DOHH2 (cell line): ENCODE results near the gene CAPN11.
"Not testable (repeated sequence)": the region's sequence is repeated elsewhere in the genome, so short reads cannot be mapped to it uniquely, and the experiment has no call there.

Experiments
- H3F3A ChIP-seq: fragments of 200-600 bp; sonication (generic), shearing (Covaris generic); 2 replicates; pipeline ENCODE4 v1.6.0; 2016; ENCODE audit warnings: antibody characterized with exemption, mild to moderate bottlenecking; ENCODE audit not compliant: control insufficient read depth, insufficient read depth
- H3K27ac ChIP-seq: fragments of 200-600 bp; sonication (generic); 2 replicates; pipeline ENCODE4 v1.5.1; 2014; ENCODE audit warnings: low read depth, mild to moderate bottlenecking, low read length, moderate library complexity
- H3K27me3 ChIP-seq: fragments of 200-600 bp; sonication (generic); 2 replicates; pipeline ENCODE4 v1.6.1; 2014; ENCODE audit warnings: mild to moderate bottlenecking, low read length, mixed read lengths; ENCODE audit not compliant: control insufficient read depth
- H3K36me3 ChIP-seq: fragments of 200-600 bp; sonication (generic); 2 replicates; pipeline ENCODE4 v1.6.1; 2014; ENCODE audit warnings: mild to moderate bottlenecking, low read length, moderate library complexity, mixed read lengths; ENCODE audit not compliant: control insufficient read depth
- H3K4me1 ChIP-seq: fragments of 200-600 bp; sonication (generic); 2 replicates; pipeline ENCODE4 v1.6.1; 2014; ENCODE audit warnings: mild to moderate bottlenecking, low read length, mixed read lengths; ENCODE audit not compliant: control insufficient read depth
- H3K4me2 ChIP-seq: fragments of 200-600 bp; sonication (generic); 2 replicates; pipeline ENCODE4 v1.6.0; 2014; ENCODE audit warnings: mild to moderate bottlenecking, low read length, moderate library complexity
- H3K4me3 ChIP-seq: fragments of 200-600 bp; sonication (generic); 2 replicates; pipeline ENCODE4 v1.5.1; 2014; ENCODE audit warnings: mild to moderate bottlenecking, low read length, mixed read lengths
- H3K79me2 ChIP-seq: fragments of 200-600 bp; sonication (generic); 2 replicates; pipeline ENCODE4 v1.6.1; 2014; ENCODE audit warnings: mild to moderate bottlenecking, low read length, mixed read lengths; ENCODE audit not compliant: control insufficient read depth
- H3K9me2 ChIP-seq: fragments of 200-600 bp; sonication (generic); replicated peaks from 2 replicates; pipeline ENCODE4 v1.6.1; 2014; ENCODE audit warnings: mild to moderate bottlenecking, low read length, mixed read lengths; ENCODE audit not compliant: control insufficient read depth
- H3K9me3 ChIP-seq: fragments of 200-600 bp; sonication (generic); 2 replicates; pipeline ENCODE4 v1.6.1; 2014; ENCODE audit warnings: antibody characterized with exemption, low read length, mixed read lengths; ENCODE audit not compliant: control insufficient read depth, insufficient read depth
- H4K20me1 ChIP-seq: fragments of 200-600 bp; sonication (generic); 2 replicates; pipeline ENCODE4 v1.6.0; 2014; ENCODE audit warnings: low read depth, mild to moderate bottlenecking, antibody characterized with exemption, low read length, moderate library complexity; ENCODE audit not compliant: control insufficient read depth, insufficient read depth
- EZH2phosphoT487 ChIP-seq: fragments of 200-600 bp; sonication (generic); IDR thresholded peaks from 2 replicates; pipeline ENCODE4 v1.6.1; 2017; ENCODE audit warnings: borderline replicate concordance, mild to moderate bottlenecking, antibody characterized with exemption, low read length, moderate library complexity, mixed read lengths
- TF ChIP-seq, protein P1 (sequence below): fragments of 200-600 bp; sonication (generic); IDR thresholded peaks from one replicate; pipeline ENCODE4 v1.5.1; 2014; ENCODE audit warnings: antibody characterized with exemption, mild to moderate bottlenecking, low read depth, low read length; ENCODE audit not compliant: poor library complexity, severe bottlenecking

Gene CAPN11

DNA sequence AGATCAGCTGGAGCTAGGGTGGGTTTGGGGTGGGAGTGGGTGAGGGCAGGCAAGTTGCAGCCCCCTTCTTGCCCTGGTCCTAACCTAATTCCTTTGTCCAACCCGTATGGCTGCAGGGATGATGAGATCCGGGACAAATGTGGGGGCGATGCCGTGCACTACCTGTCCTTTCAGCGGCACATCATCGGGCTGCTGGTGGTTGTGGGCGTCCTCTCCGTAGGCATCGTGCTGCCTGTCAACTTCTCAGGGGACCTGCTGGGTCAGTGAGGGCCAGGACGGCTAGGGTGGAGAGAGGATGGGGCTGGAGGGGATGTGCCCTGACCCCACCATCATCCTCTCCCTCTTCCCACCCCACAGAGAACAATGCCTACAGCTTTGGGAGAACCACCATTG lies 19.3 kb upstream of the CAPN11 start:
- Histone ChIP-seq H3K9me2 (no peaks in the 10 kb centered on the region), H3K4me3 (no peak overlapping the region), H3K79me2 (no peaks in the 10 kb centered on the region), H3K27ac (no peak overlapping the region), H3K9me3 (no peaks in the 10 kb centered on the region), H3K27me3 (no peaks in the 10 kb centered on the region), H3K4me1 (no peaks in the 10 kb centered on the region), H3K4me2 (no peak overlapping the region), H3F3A (no peaks in the 10 kb centered on the region), H3K36me3 (no peaks in the 10 kb centered on the region), H4K20me1 (no peaks in the 10 kb centered on the region)
- no peak for TF ChIP-seq EZH2phosphoT487
- TF ChIP-seq, protein P1, sequence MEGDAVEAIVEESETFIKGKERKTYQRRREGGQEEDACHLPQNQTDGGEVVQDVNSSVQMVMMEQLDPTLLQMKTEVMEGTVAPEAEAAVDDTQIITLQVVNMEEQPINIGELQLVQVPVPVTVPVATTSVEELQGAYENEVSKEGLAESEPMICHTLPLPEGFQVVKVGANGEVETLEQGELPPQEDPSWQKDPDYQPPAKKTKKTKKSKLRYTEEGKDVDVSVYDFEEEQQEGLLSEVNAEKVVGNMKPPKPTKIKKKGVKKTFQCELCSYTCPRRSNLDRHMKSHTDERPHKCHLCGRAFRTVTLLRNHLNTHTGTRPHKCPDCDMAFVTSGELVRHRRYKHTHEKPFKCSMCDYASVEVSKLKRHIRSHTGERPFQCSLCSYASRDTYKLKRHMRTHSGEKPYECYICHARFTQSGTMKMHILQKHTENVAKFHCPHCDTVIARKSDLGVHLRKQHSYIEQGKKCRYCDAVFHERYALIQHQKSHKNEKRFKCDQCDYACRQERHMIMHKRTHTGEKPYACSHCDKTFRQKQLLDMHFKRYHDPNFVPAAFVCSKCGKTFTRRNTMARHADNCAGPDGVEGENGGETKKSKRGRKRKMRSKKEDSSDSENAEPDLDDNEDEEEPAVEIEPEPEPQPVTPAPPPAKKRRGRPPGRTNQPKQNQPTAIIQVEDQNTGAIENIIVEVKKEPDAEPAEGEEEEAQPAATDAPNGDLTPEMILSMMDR, result no peak

DNA sequence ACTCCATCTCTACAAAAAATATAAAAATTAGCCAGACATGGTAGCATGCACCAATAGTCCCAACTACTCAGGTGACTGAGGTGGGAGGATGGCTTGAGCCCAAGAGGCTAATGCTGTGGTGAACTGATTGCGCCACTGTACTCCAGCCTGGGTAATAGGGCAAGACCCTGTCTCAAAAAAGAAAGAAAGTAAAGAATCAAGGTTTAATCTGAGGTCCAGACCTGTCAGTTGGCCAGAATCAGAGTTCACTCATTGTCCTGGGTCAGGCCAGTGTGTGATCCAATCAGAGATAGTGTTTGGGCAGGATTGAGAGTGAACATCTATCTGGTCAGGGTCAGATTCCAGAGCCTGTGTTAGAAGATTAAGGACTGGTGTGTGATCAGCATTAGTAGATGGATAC lies 15.8 kb upstream of the CAPN11 start:
- TF ChIP-seq, protein P1, result no peak
- TF ChIP-seq EZH2phosphoT487, result no peak
- H3K4me1 ChIP-seq, result no peaks in the 10 kb centered on the region
- H3K9me2 ChIP-seq, result no peaks in the 10 kb centered on the region
- H3K27me3 ChIP-seq, result no peaks in the 10 kb centered on the region
- no peaks in the 10 kb centered on the region for H3F3A ChIP-seq
- no peak overlapping the region for H3K27ac ChIP-seq
- H3K36me3 ChIP-seq, result no peaks in the 10 kb centered on the region
- H3K4me2 ChIP-seq, result no peak overlapping the region
- no peaks in the 10 kb centered on the region for H3K9me3 ChIP-seq
- H3K79me2 ChIP-seq, result no peaks in the 10 kb centered on the region
- H4K20me1 ChIP-seq, result no peaks in the 10 kb centered on the region
- no peak overlapping the region for H3K4me3 ChIP-seq

DNA sequence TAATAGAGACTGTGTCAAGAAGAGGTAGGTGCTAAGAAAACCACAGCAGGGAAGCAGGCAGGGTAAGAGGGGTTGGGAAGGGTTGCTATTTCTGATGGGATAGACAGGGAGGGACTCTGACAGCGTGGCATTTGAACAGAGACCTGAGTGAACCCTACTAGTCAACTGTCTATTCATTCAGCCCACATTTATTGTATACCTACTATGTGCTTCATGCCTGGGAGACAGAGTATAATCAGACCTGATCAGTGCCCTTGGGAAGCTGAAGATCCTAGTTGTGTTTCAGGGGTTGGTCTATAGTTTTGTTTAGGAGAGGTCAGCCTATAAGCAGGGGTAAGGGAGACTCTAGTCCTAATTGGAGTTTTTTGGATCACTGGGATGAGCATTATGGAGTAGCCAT lies 14.9 kb upstream of the CAPN11 start:
- H3K79me2 ChIP-seq, result no peaks in the 10 kb centered on the region
- TF ChIP-seq EZH2phosphoT487, result no peak
- TF ChIP-seq, protein P1, result no peak
- H3K4me1 ChIP-seq, result no peaks in the 10 kb centered on the region
- no peaks in the 10 kb centered on the region for H3K27me3 ChIP-seq
- H3K9me2 ChIP-seq, result no peaks in the 10 kb centered on the region
- H3K36me3 ChIP-seq, result no peaks in the 10 kb centered on the region
- no peak overlapping the region for H3K4me3 ChIP-seq
- no peaks in the 10 kb centered on the region for H3F3A ChIP-seq
- H4K20me1 ChIP-seq, result no peaks in the 10 kb centered on the region
- H3K4me2 ChIP-seq, result no peak overlapping the region
- H3K27ac ChIP-seq, result no peak overlapping the region
- H3K9me3 ChIP-seq, result no peaks in the 10 kb centered on the region

DNA sequence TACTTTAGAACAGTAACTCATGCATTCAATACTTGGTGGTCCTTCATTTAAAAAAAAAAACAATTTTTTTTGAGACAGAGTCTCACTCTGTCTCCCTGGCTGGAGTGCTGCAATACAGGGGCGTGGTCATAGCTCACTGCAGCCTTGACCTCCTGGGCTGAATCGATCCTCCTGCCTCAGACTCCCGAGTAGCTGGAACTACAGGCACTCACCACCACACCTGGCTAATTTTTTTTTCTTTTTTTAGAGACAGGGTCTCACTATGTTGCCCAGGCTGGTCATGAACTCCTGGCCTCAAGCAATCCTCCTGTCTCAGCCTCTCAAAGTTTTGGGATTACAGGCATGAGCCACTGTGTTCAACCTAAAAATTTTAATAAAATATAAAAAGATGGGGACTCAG lies 14.1 kb upstream of the CAPN11 start:
- H3K9me3 ChIP-seq, H3K27me3 ChIP-seq, H3K4me3 ChIP-seq, H4K20me1 ChIP-seq, H3K9me2 ChIP-seq, H3K4me2 ChIP-seq, H3K36me3 ChIP-seq, H3K4me1 ChIP-seq, H3F3A ChIP-seq, H3K27ac ChIP-seq, H3K79me2 ChIP-seq: not testable (repeated sequence)
